AG04450 (cell line): ENCODE measurements around the gene SHROOM1. TPM values are rescaled to one million over a fixed set of nuclear protein-coding genes. Genes with fewer than 3 reads are reported as not detected.

Experiments used
- CTCF ChIA-PET: fragments of 300-600, 350-600 bp; formaldehyde crosslinking; extraction: SDS; loops from one replicate; lab custom pipeline; 2022; ENCODE audit warnings: antibody characterized with exemption, inconsistent platforms; lab: Charles Lee
- POLR2A ChIA-PET: fragments of 350-600 bp; formaldehyde crosslinking; extraction: SDS; loops from one replicate; lab custom pipeline; 2021; ENCODE audit warnings: antibody characterized with exemption, inconsistent platforms; lab: Yijun Ruan, JAX
- DNase-seq: peaks from one replicate; pipeline ENCODE4 v3.0.0-alpha.2; 2011; ENCODE audit warnings: low read depth, low spot score
- H3K27ac ChIP-seq: one replicate; pipeline ENCODE4 v1.5.1; 2012; ENCODE audit warnings: low read depth, low read length, control low read depth
- H3K27me3 ChIP-seq: one replicate; pipeline ENCODE4 v1.6.0; 2012; ENCODE audit warnings: low read length; ENCODE audit not compliant: control insufficient read depth, insufficient read depth
- H3K4me3 ChIP-seq: 2 replicates; pipeline ENCODE4 v1.5.1; 2011; ENCODE audit warnings: mild to moderate bottlenecking, low read depth, low read length, control low read depth
- H3K9me3 ChIP-seq: 2 replicates; pipeline ENCODE4 v1.5.1; 2012; ENCODE audit warnings: low read length; ENCODE audit not compliant: control insufficient read depth, insufficient read depth
- polyA plus RNA-seq: library from polyadenylated mRNA; depleted of rRNA; stranded (reverse); fragments of >200 nt; gene quantifications from 2 replicates; pipeline ENCODE4 v1.2.3, GENCODE V29; 2011
- TF ChIP-seq, protein P1 (sequence below): IDR thresholded peaks from 2 replicates; pipeline ENCODE4 v1.5.1; 2011; ENCODE audit warnings: low read depth, low read length, control low read depth, inconsistent platforms

The SHROOM1 gene
- polyA plus RNA-seq, 1 experiment, result 4.5 TPM

DNA sequence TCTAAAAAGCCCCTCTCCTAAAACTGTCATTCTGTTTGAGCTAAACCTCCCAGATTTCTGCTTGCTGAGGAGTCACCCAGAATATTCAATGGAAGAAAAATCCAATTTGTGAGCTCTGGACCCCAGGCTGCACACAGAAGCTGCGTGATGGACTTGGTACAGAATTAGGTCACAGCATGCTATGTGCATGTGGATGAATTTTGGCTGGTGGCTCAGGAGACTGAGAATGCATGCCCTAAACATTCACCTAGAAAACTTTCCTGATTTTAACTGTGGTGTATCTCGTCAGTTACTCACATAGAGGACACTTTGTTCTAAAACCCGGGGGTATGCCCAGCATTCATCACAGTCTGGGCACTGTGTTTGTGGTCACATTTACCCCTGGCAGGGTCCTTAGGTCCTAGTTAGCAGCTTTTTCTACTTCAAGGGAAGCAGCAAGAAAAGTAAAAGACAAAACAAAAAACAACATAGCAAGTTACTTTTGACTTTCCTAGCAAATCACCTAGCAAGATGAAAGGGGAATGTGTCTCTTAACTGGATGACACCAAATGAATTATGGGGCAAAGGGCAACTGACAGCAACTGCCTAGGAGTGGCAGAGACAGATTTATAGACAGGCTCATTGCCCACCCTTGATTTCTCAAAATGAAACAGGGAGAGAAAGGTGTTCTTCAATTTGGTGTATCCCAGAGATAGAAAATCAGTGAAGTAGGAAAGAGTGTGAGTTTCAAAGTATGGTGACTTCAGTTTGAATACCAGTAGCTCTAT, 8.3 kb upstream of the SHROOM1 start:
- no peaks in the 10 kb centered on the region for H3K9me3 ChIP-seq
- no peak overlapping the region for H3K4me3 ChIP-seq
- POLR2A ChIA-PET, result interaction anchor here (1.3 to 2.5 kb wide), 3 partner anchors 15 to 451 kb away, joined by 3 to 10 read pairs (median 3); partner anchors contain the start of genes GDF9 and UQCRQ
- CTCF ChIA-PET, result interaction anchor here (0.6 to 3.5 kb wide), 4 partner anchors 9 to 451 kb away, joined by 3 to 18 read pairs (median 4); no protein-coding TSS in a partner anchor
- no peak for DNase-seq
- no peaks in the 10 kb centered on the region for H3K27me3 ChIP-seq
- H3K27ac ChIP-seq, result peak overlapping the region; percentile 95
- TF ChIP-seq, protein P1, sequence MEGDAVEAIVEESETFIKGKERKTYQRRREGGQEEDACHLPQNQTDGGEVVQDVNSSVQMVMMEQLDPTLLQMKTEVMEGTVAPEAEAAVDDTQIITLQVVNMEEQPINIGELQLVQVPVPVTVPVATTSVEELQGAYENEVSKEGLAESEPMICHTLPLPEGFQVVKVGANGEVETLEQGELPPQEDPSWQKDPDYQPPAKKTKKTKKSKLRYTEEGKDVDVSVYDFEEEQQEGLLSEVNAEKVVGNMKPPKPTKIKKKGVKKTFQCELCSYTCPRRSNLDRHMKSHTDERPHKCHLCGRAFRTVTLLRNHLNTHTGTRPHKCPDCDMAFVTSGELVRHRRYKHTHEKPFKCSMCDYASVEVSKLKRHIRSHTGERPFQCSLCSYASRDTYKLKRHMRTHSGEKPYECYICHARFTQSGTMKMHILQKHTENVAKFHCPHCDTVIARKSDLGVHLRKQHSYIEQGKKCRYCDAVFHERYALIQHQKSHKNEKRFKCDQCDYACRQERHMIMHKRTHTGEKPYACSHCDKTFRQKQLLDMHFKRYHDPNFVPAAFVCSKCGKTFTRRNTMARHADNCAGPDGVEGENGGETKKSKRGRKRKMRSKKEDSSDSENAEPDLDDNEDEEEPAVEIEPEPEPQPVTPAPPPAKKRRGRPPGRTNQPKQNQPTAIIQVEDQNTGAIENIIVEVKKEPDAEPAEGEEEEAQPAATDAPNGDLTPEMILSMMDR, result no peak

DNA sequence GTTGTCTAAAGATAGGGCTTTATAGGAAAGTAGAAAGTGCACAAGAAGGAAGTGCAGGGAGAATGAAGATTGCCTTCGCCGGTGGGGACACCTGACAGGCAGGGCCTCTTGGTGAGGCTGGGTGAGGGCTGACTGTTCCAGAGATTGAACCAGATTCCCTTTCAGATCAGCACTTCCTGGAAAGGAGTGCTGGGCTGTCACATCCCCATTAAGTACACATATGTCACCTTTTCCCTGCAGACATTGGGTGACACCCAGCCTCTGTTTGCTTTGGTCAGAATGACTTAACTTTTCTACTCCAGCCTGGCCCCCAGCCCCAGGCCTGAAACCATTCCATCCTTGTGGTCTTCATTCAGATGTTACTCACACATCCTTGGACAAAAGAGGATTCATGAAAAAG, 7.4 kb upstream of the SHROOM1 start:
- TF ChIP-seq, protein P1, result no peak
- ChIA-PET CTCF (no interaction called here), POLR2A (no interaction called here)

GRCh38 chr5:132836852-132837251, 6.4 kb upstream of the SHROOM1 start:
- H3K27ac ChIP-seq, result no peak overlapping the region
- H3K9me3 ChIP-seq, result no peaks in the 10 kb centered on the region
- no peak overlapping the region for H3K4me3 ChIP-seq
- no peaks in the 10 kb centered on the region for H3K27me3 ChIP-seq
- CTCF ChIA-PET, result no interaction called here
- POLR2A ChIA-PET, result interaction anchor here (1.3 kb wide), 1 partner anchor 29 kb away, joined by 3 read pairs; the partner anchor contains the start of genes GDF9 and UQCRQ
- DNase-seq, result no peak
- TF ChIP-seq, protein P1, result no peak

More for the DNA sequence above, 7.4 kb upstream of the SHROOM1 start:
- Histone ChIP-seq H3K27ac (no peak overlapping the region), H3K27me3 (no peaks in the 10 kb centered on the region), H3K9me3 (no peaks in the 10 kb centered on the region), H3K4me3 (no peak overlapping the region)
- DNase-seq, result no peak

GRCh38 chr5:132834057-132834456, 3.6 kb upstream of the SHROOM1 start:
- H3K27me3 ChIP-seq, result no peaks in the 10 kb centered on the region
- no peak overlapping the region for H3K27ac ChIP-seq
- no peak overlapping the region for H3K4me3 ChIP-seq
- ChIA-PET CTCF (interaction anchor here (1.4 to 2.1 kb wide), 2 partner anchors 14 to 49 kb away, joined by 6 to 11 read pairs; no protein-coding TSS in a partner anchor), POLR2A (interaction anchor here (0.7 kb wide), 1 partner anchor 48 kb away, joined by 3 read pairs; no protein-coding TSS in a partner anchor)
- no peaks in the 10 kb centered on the region for H3K9me3 ChIP-seq
- DNase-seq, result no peak
- TF ChIP-seq, protein P1, result no peak

GRCh38 chr5:132832612-132833011, 2.2 kb upstream of the SHROOM1 start:
- no peak for DNase-seq
- CTCF ChIA-PET, result interaction anchor here (0.9 to 5.9 kb wide), 2 partner anchors 13 to 28 kb away, joined by 3 to 44 read pairs; no protein-coding TSS in a partner anchor
- H3K27ac ChIP-seq, result no peak overlapping the region
- no peaks in the 10 kb centered on the region for H3K27me3 ChIP-seq
- POLR2A ChIA-PET, result interaction anchor here (1.3 kb wide), 1 partner anchor 34 kb away, joined by 5 read pairs; the partner anchor contains the start of genes GDF9 and UQCRQ
- no peak overlapping the region for H3K4me3 ChIP-seq
- TF ChIP-seq, protein P1, result no peak
- H3K9me3 ChIP-seq, result no peaks in the 10 kb centered on the region
